NT2/D1 (cell line): Measurements from ENCODE around the gene ARHGEF6.

Source experiments
- SUZ12 ChIP-seq: IDR thresholded peaks from 2 replicates; pipeline ENCODE4 v1.6.1; 2011; ENCODE audit not compliant: insufficient read length, insufficient read depth; ENCODE audit errors: extremely low read depth
- ZNF274 ChIP-seq: IDR thresholded peaks from 2 replicates; pipeline ENCODE4 v1.6.1; 2011; ENCODE audit warnings: mild to moderate bottlenecking, low read depth, low read length

GRCh38 chrX:136816975-136817374 is 36.2 kb upstream of the ARHGEF6 start:
- TF ChIP-seq SUZ12 (no peak), ZNF274 (no peak)
